A549 (cell line): ENCODE results near the gene CAPN11. TPM values are rescaled to one million over a fixed set of nuclear protein-coding genes. Genes with fewer than 3 reads are reported as not detected.
A peak's percentile ranks its signal among the peaks of the same experiment; 100 is the strongest.

ENCODE experiments used
- ATAC-seq, 2 experiments: fragments of 200-7000 bp in 1 of 2; fragments of >200 bp in 1 of 2; cut with Nextera tagmentation in 1 of 2; cut with Tn5 transposase in 1 of 2; 3 replicates each; pipeline versions ENCODE4 v1.8.0 to v1.9.1; 2018 to 2020; ENCODE audit warnings: mild to moderate bottlenecking in 1 of 2, moderate library complexity in 1 of 2
- CTCF ChIA-PET: fragments of 300-600 bp; sonication (Branson Sonifier 250); formaldehyde crosslinking; extraction: SDS; loops from one replicate; lab custom pipeline; 2021; ENCODE audit warnings: antibody characterized with exemption, inconsistent platforms; lab: Yijun Ruan, JAX
- POLR2A ChIA-PET: fragments of 350-600 bp; formaldehyde crosslinking; extraction: SDS; loops from one replicate; lab custom pipeline; 2021; ENCODE audit warnings: antibody characterized with exemption, inconsistent platforms; lab: Yijun Ruan, JAX
- DNase-seq, 2 experiments: peaks; one replicate each; pipeline versions ENCODE4 v3.0.0 to v3.0.0-alpha.2; 2011 to 2016; ENCODE audit warnings: low read depth in 1 of 2, low spot score in 1 of 2
- FAIRE-seq: peaks from 2 replicates; lab custom pipeline; 2011; peaks lifted over from hg19 to GRCh38; lab: Jason Lieb, UNC
- H3K27ac ChIP-seq, 2 experiments: fragments of >200 bp; sonication (Bioruptor Twin); formaldehyde crosslinking; 3 replicates each; pipeline ENCODE4 v1.5.1; 2016 to 2017
- H3K4me1 ChIP-seq: fragments of >200 bp; sonication (Bioruptor Twin); formaldehyde crosslinking; 3 replicates; pipeline ENCODE4 v1.6.1; 2016
- H3K4me2 ChIP-seq: fragments of >200 bp; sonication (Bioruptor Twin); formaldehyde crosslinking; 3 replicates; pipeline ENCODE4 v1.6.1; 2016
- H3K4me3 ChIP-seq: fragments of >200 bp; sonication (Bioruptor Twin); formaldehyde crosslinking; 3 replicates; pipeline ENCODE4 v1.5.1; 2016
- H3K9me3 ChIP-seq: fragments of >200 bp; sonication (Bioruptor Twin); formaldehyde crosslinking; 3 replicates; pipeline ENCODE4 v1.6.1; 2016
- BCL3 ChIP-seq: fragments of >200 bp; sonication (Bioruptor Twin); formaldehyde crosslinking; IDR thresholded peaks from 3 replicates; pipeline ENCODE4 v1.6.1; 2016
- CHD2 ChIP-seq: fragments of 150-350 bp; IDR thresholded peaks from 2 replicates; pipeline ENCODE4 v1.6.1; 2014; ENCODE audit warnings: low read length; ENCODE audit not compliant: partially characterized antibody
- EHMT2 ChIP-seq: fragments of 200-600 bp; sonication (generic); IDR thresholded peaks from 2 replicates; pipeline ENCODE4 v1.6.1; 2016; ENCODE audit warnings: antibody characterized with exemption, low read depth, mild to moderate bottlenecking, moderate library complexity
- EP300 ChIP-seq, 2 experiments: fragments of >200 bp; sonication (Bioruptor Twin); formaldehyde crosslinking; IDR thresholded peaks; 2 replicates in 1 of 2; 3 replicates in 1 of 2; pipeline ENCODE4 v1.6.1; 2016 to 2017
- FOSL2 ChIP-seq, 2 experiments: fragments of 450-650 bp in 1 of 2; fragments of >200 bp in 1 of 2; sonication (Bioruptor Twin) in 1 of 2; formaldehyde crosslinking; IDR thresholded peaks; 2 replicates each; pipeline versions ENCODE4 v1.5.0 to v1.6.1; 2016 to 2020; ENCODE audit warnings: mild to moderate bottlenecking in 1 of 2, moderate library complexity in 1 of 2
- FOXS1 ChIP-seq: fragments of 250-450 bp; sonication (Bioruptor Pico); IDR thresholded peaks from 2 replicates; pipeline ENCODE4 v1.5.0; 2020; ENCODE audit warnings: mild to moderate bottlenecking, moderate library complexity
- HDAC2 ChIP-seq: fragments of 200-600 bp; sonication (generic); IDR thresholded peaks from 2 replicates; pipeline ENCODE4 v1.6.1; 2016
- HEYL ChIP-seq: fragments of 250-450 bp; sonication (Bioruptor Pico); IDR thresholded peaks from 2 replicates; pipeline ENCODE4 v1.8.0; 2021; ENCODE audit warnings: mild to moderate bottlenecking, moderate library complexity
- HOXB5 ChIP-seq: fragments of 250-450 bp; sonication (Bioruptor Pico); IDR thresholded peaks from 2 replicates; pipeline ENCODE4 v1.5.0; 2020; ENCODE audit warnings: mild to moderate bottlenecking, moderate library complexity
- JUNB ChIP-seq: fragments of >200 bp; sonication (Bioruptor Twin); formaldehyde crosslinking; IDR thresholded peaks from 2 replicates; pipeline ENCODE4 v1.6.1; 2016
- KDM1A ChIP-seq: fragments of 200-600 bp; sonication (generic); IDR thresholded peaks from 2 replicates; pipeline ENCODE4 v1.6.1; 2016; ENCODE audit warnings: low read depth, mild to moderate bottlenecking
- MAX ChIP-seq: IDR thresholded peaks from 2 replicates; pipeline ENCODE4 v1.6.1; 2012
- MYC ChIP-seq: IDR thresholded peaks from 2 replicates; pipeline ENCODE4 v1.6.1; 2012; ENCODE audit warnings: mild to moderate bottlenecking, inconsistent platforms, low read length, improper control_type of control experiment, borderline replicate concordance
- NR3C1 ChIP-seq: fragments of >200 bp; sonication (Bioruptor Twin); formaldehyde crosslinking; IDR thresholded peaks from 3 replicates; pipeline ENCODE4 v1.6.1; 2017
- PBX3 ChIP-seq: IDR thresholded peaks from 2 replicates; pipeline ENCODE4 v1.6.1; 2012
- POLR2A ChIP-seq: IDR thresholded peaks from 2 replicates; pipeline ENCODE4 v1.6.1; 2012; ENCODE audit warnings: mild to moderate bottlenecking, low read length
- RARB ChIP-seq: fragments of 250-450 bp; sonication (Bioruptor Pico); IDR thresholded peaks from 2 replicates; pipeline ENCODE4 v1.8.0; 2021; ENCODE audit warnings: mild to moderate bottlenecking, moderate library complexity
- RCOR1 ChIP-seq: fragments of 150-350 bp; IDR thresholded peaks from 2 replicates; pipeline ENCODE4 v1.6.1; 2014; ENCODE audit warnings: antibody characterized with exemption, low read length, low read depth
- RFX5 ChIP-seq: fragments of 450-650 bp; IDR thresholded peaks from 2 replicates; pipeline ENCODE4 v1.7.1; 2014; ENCODE audit warnings: antibody characterized with exemption, mild to moderate bottlenecking, moderate library complexity
- RNF2 ChIP-seq: fragments of 200-600 bp; sonication (generic); IDR thresholded peaks from 2 replicates; pipeline ENCODE4 v1.6.1; 2016; ENCODE audit warnings: low read depth, mild to moderate bottlenecking, antibody characterized with exemption, moderate library complexity, borderline replicate concordance
- TFCP2L1 ChIP-seq: fragments of 250-450 bp; sonication (Bioruptor Pico); IDR thresholded peaks from 2 replicates; pipeline ENCODE4 v1.5.0; 2021; ENCODE audit warnings: mild to moderate bottlenecking
- ZFP36 ChIP-seq: fragments of 450-650 bp; IDR thresholded peaks from 2 replicates; pipeline ENCODE4 v1.6.1; 2014; ENCODE audit warnings: borderline replicate concordance; ENCODE audit not compliant: partially characterized antibody
- ZNF302 ChIP-seq: fragments of 250-450 bp; sonication (Bioruptor Pico); IDR thresholded peaks from 2 replicates; pipeline ENCODE4 v1.9.0; 2021; ENCODE audit warnings: inconsistent platforms, mild to moderate bottlenecking, moderate library complexity
- WGBS: methylation state at CpG from one replicate; pipeline ENCODE4 v1.1.6; 2017; ENCODE audit errors: missing lambda C conversion rate; 5-methylcytosine and 5-hydroxymethylcytosine counted together
- polyA plus RNA-seq, 4 experiments: library from polyadenylated mRNA; depleted of rRNA in 3 of 4; stranded (reverse); fragments of >200 nt; fragmentation: RNase III in 1 of 4; extraction: RNeasy Plus Mini Kit Qiagen cat#74134 plus additional on column Dnase treatment in 1 of 4; gene quantifications; 2 replicates in 3 of 4; 3 replicates in 1 of 4; pipeline ENCODE4 v1.2.3, GENCODE V29; 2011 to 2017
- TF ChIP-seq, protein P1 (sequence below): fragments of 250-450 bp; sonication (Bioruptor Pico); IDR thresholded peaks from 2 replicates; pipeline ENCODE4 v1.5.0; 2020; ENCODE audit warnings: low read depth, mild to moderate bottlenecking, moderate library complexity
- TF ChIP-seq, protein P2 (sequence below): fragments of >200 bp; sonication (Bioruptor Twin); formaldehyde crosslinking; IDR thresholded peaks from 3 replicates; pipeline ENCODE4 v1.5.1; 2016
- TF ChIP-seq, protein P3 (sequence below): fragments of 250-450 bp; sonication (Bioruptor Pico); IDR thresholded peaks from 2 replicates; pipeline ENCODE4 v1.5.0; 2021; ENCODE audit warnings: mild to moderate bottlenecking, moderate library complexity, borderline replicate concordance
- TF ChIP-seq, protein P4 (sequence below): fragments of 450-650 bp; IDR thresholded peaks from 2 replicates; pipeline ENCODE4 v1.6.1; 2014; ENCODE audit warnings: antibody characterized with exemption
- TF ChIP-seq, protein P5 (sequence below): fragments of >200 bp; sonication (Bioruptor Twin); formaldehyde crosslinking; IDR thresholded peaks from 2 replicates; pipeline ENCODE4 v1.6.1; 2016

CAPN11 gene
- polyA plus RNA-seq, 2 of the 4 experiments (the other 2 are of a cell fraction): 0.10 TPM; not detected in 1

DNA sequence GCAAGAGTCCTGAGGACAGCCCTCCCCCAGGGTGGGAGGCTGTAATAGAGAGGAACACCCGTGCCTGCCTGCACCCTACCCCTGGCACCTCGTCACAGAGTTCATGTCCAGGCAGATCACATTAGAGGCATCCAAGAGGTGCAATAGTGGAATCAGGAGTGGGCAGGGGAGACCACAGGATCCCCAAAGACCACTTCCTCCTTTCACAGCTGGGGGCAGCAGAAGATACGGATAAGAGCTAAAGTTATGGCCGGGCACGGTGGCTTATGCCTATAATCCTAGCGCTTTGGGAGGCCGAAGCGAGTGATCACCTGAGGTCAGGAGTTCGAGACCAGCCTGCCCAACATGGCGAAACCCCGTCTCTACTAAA lies 1.5 kb upstream of the CAPN11 start:
- ChIA-PET POLR2A (no interaction called here), CTCF (interaction anchor here (1.1 to 4.0 kb wide), 4 partner anchors 16 to 77 kb away, joined by 3 to 11 read pairs (median 5); no protein-coding TSS in a partner anchor)
- FAIRE-seq (no peak), ATAC-seq (no peak)
- H3K9me3 ChIP-seq: no peaks in the 10 kb centered on the region
- H3K4me1 ChIP-seq: no peaks in the 10 kb centered on the region
- TF ChIP-seq HEYL (no peak), EHMT2 (no peak), BCL3 (no peak), FOSL2 (IDR thresholded peaks at IDR 0.05) (no peak), FOSL2 (CRISPR knock-in tag; IDR thresholded peaks at IDR 0.05) (no peak), HOXB5 (CRISPR knock-in tag) (no peak), EP300 (IDR thresholded peaks at IDR 0.05) (no peak), MAX (no peak), NR3C1 (no peak), FOXS1 (CRISPR knock-in tag) (no peak), ZFP36 (no peak), TFCP2L1 (CRISPR knock-in tag) (no peak), JUNB (no peak), ZNF302 (no peak), RARB (CRISPR knock-in tag) (no peak)
- TF ChIP-seq, protein P1, sequence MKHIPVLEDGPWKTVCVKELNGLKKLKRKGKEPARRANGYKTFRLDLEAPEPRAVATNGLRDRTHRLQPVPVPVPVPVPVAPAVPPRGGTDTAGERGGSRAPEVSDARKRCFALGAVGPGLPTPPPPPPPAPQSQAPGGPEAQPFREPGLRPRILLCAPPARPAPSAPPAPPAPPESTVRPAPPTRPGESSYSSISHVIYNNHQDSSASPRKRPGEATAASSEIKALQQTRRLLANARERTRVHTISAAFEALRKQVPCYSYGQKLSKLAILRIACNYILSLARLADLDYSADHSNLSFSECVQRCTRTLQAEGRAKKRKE (CRISPR knock-in tag): no peak
- TF ChIP-seq, protein P2, sequence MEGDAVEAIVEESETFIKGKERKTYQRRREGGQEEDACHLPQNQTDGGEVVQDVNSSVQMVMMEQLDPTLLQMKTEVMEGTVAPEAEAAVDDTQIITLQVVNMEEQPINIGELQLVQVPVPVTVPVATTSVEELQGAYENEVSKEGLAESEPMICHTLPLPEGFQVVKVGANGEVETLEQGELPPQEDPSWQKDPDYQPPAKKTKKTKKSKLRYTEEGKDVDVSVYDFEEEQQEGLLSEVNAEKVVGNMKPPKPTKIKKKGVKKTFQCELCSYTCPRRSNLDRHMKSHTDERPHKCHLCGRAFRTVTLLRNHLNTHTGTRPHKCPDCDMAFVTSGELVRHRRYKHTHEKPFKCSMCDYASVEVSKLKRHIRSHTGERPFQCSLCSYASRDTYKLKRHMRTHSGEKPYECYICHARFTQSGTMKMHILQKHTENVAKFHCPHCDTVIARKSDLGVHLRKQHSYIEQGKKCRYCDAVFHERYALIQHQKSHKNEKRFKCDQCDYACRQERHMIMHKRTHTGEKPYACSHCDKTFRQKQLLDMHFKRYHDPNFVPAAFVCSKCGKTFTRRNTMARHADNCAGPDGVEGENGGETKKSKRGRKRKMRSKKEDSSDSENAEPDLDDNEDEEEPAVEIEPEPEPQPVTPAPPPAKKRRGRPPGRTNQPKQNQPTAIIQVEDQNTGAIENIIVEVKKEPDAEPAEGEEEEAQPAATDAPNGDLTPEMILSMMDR: no peak
- TF ChIP-seq, all 56 proteins: peak for 0
- no peak overlapping the region for H3K4me3 ChIP-seq
- no peak for DNase-seq
- no peak overlapping the region for H3K27ac ChIP-seq
- no peak overlapping the region for H3K4me2 ChIP-seq
- WGBS: 92% methylated on average over 10 of the region's 11 CpGs

GRCh38 chr6:44161997-44162338 lies 3.3 kb downstream of the CAPN11 start:
- Histone ChIP-seq H3K4me3 (no peak overlapping the region), H3K4me2 (no peak overlapping the region), H3K9me3 (no peaks in the 10 kb centered on the region), H3K27ac (no peak overlapping the region), H3K4me1 (no peaks in the 10 kb centered on the region)
- ChIA-PET POLR2A (no interaction called here), CTCF (interaction anchor here (0.9 to 5.1 kb wide), 6 partner anchors 9 to 76 kb away, joined by 3 to 31 read pairs (median 4); no protein-coding TSS in a partner anchor)
- FAIRE-seq (no peak), ATAC-seq (peak in 1 of 2 experiments; percentile 19; a peak in 2 of 6 replicates), DNase-seq (no peak)
- 50% methylated on average over 5 of the region's 8 CpGs for WGBS
- TF ChIP-seq FOSL2 (IDR thresholded peaks at IDR 0.05): no peak
- no peak for TF ChIP-seq FOSL2 (CRISPR knock-in tag; IDR thresholded peaks at IDR 0.05)
- no peak for TF ChIP-seq CHD2
- TF ChIP-seq, protein P1 (CRISPR knock-in tag): no peak
- no peak for TF ChIP-seq PBX3
- TF ChIP-seq KDM1A: no peak
- TF ChIP-seq RNF2: no peak
- no peak for TF ChIP-seq HDAC2
- no peak for TF ChIP-seq RCOR1
- TF ChIP-seq MYC: no peak
- TF ChIP-seq, protein P3, sequence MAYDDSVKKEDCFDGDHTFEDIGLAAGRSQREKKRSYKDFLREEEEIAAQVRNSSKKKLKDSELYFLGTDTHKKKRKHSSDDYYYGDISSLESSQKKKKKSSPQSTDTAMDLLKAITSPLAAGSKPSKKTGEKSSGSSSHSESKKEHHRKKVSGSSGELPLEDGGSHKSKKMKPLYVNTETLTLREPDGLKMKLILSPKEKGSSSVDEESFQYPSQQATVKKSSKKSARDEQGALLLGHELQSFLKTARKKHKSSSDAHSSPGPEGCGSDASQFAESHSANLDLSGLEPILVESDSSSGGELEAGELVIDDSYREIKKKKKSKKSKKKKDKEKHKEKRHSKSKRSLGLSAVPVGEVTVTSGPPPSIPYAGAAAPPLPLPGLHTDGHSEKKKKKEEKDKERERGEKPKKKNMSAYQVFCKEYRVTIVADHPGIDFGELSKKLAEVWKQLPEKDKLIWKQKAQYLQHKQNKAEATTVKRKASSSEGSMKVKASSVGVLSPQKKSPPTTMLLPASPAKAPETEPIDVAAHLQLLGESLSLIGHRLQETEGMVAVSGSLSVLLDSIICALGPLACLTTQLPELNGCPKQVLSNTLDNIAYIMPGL (CRISPR knock-in tag): no peak
- TF ChIP-seq, protein P4, sequence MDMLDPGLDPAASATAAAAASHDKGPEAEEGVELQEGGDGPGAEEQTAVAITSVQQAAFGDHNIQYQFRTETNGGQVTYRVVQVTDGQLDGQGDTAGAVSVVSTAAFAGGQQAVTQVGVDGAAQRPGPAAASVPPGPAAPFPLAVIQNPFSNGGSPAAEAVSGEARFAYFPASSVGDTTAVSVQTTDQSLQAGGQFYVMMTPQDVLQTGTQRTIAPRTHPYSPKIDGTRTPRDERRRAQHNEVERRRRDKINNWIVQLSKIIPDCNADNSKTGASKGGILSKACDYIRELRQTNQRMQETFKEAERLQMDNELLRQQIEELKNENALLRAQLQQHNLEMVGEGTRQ: no peak
- TF ChIP-seq, protein P5, sequence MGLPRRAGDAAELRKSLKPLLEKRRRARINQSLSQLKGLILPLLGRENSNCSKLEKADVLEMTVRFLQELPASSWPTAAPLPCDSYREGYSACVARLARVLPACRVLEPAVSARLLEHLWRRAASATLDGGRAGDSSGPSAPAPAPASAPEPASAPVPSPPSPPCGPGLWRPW: no peak
- TF ChIP-seq POLR2A: no peak
- TF ChIP-seq RFX5: no peak
- TF ChIP-seq HEYL: no peak
